ENCODE measurements around the gene TSPAN18.

DNA sequence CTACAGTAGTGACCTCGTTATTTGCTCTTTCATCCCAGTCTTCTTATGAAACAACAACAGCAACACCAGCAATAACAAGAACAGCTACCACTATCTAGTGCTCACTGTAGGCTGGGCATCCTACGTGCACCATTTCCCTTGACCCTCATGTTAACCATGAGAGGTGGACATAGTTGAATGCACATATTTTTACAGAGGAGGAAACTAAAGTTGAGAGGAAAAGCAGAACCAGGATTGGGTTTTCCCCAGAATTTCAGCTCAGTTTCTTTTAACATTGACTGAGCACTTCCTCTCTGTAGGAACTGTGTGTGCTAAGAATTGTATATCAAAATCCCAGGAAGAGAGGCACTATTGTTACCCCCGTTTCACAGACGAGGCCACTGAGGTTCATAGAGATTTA lies 39.4 kb upstream of the TSPAN18 start:
- TF ChIP-seq POLR2A (IDR thresholded peaks at IDR 0.05) = no peak
- TF ChIP-seq EP300 (IDR thresholded peaks at IDR 0.05; ENCODE audit: low read depth) = no peak

All from transverse colon (tissue), 1 donor.